ENCODE results near the gene KIAA1671.
A peak's percentile ranks its signal among the peaks of the same experiment; 100 is the strongest.
"Not testable (repeated sequence)": the region's sequence is repeated elsewhere in the genome, so short reads cannot be mapped to it uniquely, and the experiment has no call there.

KIAA1671 gene

GRCh38 chr22:25203082-25203481 is 250.6 kb downstream of the KIAA1671 start:
- no peak for DNase-seq (ENCODE audit: low spot score)

GRCh38 chr22:25204547-25204946 is 252.0 kb downstream of the KIAA1671 start:
- DNase-seq (ENCODE audit: low spot score), result not testable (repeated sequence)

GRCh38 chr22:25205847-25206246 is 253.3 kb downstream of the KIAA1671 start:
- DNase-seq (ENCODE audit: low spot score), result no peak

- DNase-seq (ENCODE audit: low spot score), result no peak
Observed at GRCh38 chr22:25206998-25207397, 254.5 kb downstream of the KIAA1671 start.

- DNase-seq (ENCODE audit: low spot score), result no peak
Observed at GRCh38 chr22:25207553-25208157, 255.1 kb downstream of the KIAA1671 start.

GRCh38 chr22:25208328-25208727 is 255.8 kb downstream of the KIAA1671 start:
- no peak for DNase-seq (ENCODE audit: low spot score)

- no peak for DNase-seq (ENCODE audit: low spot score)
Observed at GRCh38 chr22:25208743-25209505, 256.4 kb downstream of the KIAA1671 start.

- DNase-seq (ENCODE audit: low spot score), result no peak
Observed at GRCh38 chr22:25210793-25211192, 258.3 kb downstream of the KIAA1671 start.

- no peak for DNase-seq (ENCODE audit: low spot score)
Observed at GRCh38 chr22:25212337-25212736, 259.8 kb downstream of the KIAA1671 start.

GRCh38 chr22:25213221-25213620 is 260.7 kb downstream of the KIAA1671 start:
- DNase-seq (ENCODE audit: low spot score), result no peak

- DNase-seq (ENCODE audit: low spot score), result no peak
Observed at GRCh38 chr22:25216230-25216629, 263.7 kb downstream of the KIAA1671 start.

GRCh38 chr22:25219211-25219689 is 266.7 kb downstream of the KIAA1671 start, which contains the start of gene CRYBB2:
Gene CRYBB2 (plus strand): TSS chr22:25219639. CDS start chr22:25221430, 1,791 bp downstream.
- no peak for DNase-seq (ENCODE audit: low spot score)

GRCh38 chr22:25219948-25220442 is 267.5 kb downstream of the KIAA1671 start:
- DNase-seq (ENCODE audit: low spot score), result no peak

GRCh38 chr22:25221790-25222189 is 269.3 kb downstream of the KIAA1671 start:
- no peak for DNase-seq (ENCODE audit: low spot score)

- no peak for DNase-seq (ENCODE audit: low spot score)
Observed at GRCh38 chr22:25223269-25223850, 270.8 kb downstream of the KIAA1671 start.

- DNase-seq (ENCODE audit: low spot score), result no peak
Observed at GRCh38 chr22:25228822-25229221, 276.3 kb downstream of the KIAA1671 start.

- not testable (repeated sequence) for DNase-seq (ENCODE audit: low spot score)
Observed at GRCh38 chr22:25230760-25231159, 278.2 kb downstream of the KIAA1671 start.

GRCh38 chr22:25232301-25232700 is 279.8 kb downstream of the KIAA1671 start:
- DNase-seq (ENCODE audit: low spot score), result no peak

- DNase-seq (ENCODE audit: low spot score), result not testable (repeated sequence)
Observed at GRCh38 chr22:25233706-25234105, 281.2 kb downstream of the KIAA1671 start.

- DNase-seq (ENCODE audit: low spot score), result peak; percentile 12
Observed at GRCh38 chr22:25235547-25236290, 283.2 kb downstream of the KIAA1671 start.

GRCh38 chr22:25236417-25236816 is 283.9 kb downstream of the KIAA1671 start:
- no peak for DNase-seq (ENCODE audit: low spot score)

GRCh38 chr22:25237503-25237902 is 285.0 kb downstream of the KIAA1671 start:
- no peak for DNase-seq (ENCODE audit: low spot score)
